ENCODE data around the gene UBE2M. TPM values are rescaled to one million over a fixed set of nuclear protein-coding genes. Genes with fewer than 3 reads are reported as not detected.

UBE2M gene
- total and polyA plus RNA-seq, 9 donors: 13.8 to 110 (median 62.6) TPM

DNA sequence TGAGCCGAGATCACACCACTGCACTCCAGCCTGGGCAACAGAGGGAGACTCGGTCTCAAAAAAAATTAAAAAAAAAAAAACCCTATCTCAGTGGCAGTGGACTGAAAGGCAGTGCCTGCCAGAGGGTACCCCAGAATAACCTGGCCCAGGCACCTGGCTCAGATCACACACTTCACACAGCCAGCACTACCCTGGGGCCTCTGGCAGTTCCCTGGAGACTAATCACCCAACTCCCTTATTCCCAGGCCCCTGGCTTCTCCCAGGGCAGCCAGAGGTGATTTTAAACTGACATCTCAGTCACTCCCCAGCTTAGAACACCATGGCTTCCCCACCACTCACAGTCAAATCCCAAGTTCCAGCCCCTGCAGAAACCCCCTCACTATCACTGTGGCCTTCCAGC lies 43.2 kb downstream of the UBE2M start:
- DNase-seq: no peak
- intact Hi-C loops (cut with DNase I): no loop called here
- no peak overlapping the region for H3K27ac ChIP-seq
- no peaks in the 10 kb centered on the region for H3K36me3 ChIP-seq
- WGBS, 3 donors: 80 to 90% (median 81%) methylated on average over 2 of the region's 2 CpGs
- H3K4me1 ChIP-seq (ENCODE audit: insufficient read depth): peaks cover 8% of the 10 kb centered on the region
- no peaks in the 10 kb centered on the region for H3K27me3 ChIP-seq
- no peak overlapping the region for H3K4me3 ChIP-seq
- no peaks in the 10 kb centered on the region for H3K9me3 ChIP-seq
- TF ChIP-seq, protein P1, sequence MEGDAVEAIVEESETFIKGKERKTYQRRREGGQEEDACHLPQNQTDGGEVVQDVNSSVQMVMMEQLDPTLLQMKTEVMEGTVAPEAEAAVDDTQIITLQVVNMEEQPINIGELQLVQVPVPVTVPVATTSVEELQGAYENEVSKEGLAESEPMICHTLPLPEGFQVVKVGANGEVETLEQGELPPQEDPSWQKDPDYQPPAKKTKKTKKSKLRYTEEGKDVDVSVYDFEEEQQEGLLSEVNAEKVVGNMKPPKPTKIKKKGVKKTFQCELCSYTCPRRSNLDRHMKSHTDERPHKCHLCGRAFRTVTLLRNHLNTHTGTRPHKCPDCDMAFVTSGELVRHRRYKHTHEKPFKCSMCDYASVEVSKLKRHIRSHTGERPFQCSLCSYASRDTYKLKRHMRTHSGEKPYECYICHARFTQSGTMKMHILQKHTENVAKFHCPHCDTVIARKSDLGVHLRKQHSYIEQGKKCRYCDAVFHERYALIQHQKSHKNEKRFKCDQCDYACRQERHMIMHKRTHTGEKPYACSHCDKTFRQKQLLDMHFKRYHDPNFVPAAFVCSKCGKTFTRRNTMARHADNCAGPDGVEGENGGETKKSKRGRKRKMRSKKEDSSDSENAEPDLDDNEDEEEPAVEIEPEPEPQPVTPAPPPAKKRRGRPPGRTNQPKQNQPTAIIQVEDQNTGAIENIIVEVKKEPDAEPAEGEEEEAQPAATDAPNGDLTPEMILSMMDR (IDR thresholded peaks at IDR 0.05): no peak
- no peak for TF ChIP-seq POLR2A (IDR thresholded peaks at IDR 0.05)
- no peak for TF ChIP-seq EP300 (IDR thresholded peaks at IDR 0.05)

DNA sequence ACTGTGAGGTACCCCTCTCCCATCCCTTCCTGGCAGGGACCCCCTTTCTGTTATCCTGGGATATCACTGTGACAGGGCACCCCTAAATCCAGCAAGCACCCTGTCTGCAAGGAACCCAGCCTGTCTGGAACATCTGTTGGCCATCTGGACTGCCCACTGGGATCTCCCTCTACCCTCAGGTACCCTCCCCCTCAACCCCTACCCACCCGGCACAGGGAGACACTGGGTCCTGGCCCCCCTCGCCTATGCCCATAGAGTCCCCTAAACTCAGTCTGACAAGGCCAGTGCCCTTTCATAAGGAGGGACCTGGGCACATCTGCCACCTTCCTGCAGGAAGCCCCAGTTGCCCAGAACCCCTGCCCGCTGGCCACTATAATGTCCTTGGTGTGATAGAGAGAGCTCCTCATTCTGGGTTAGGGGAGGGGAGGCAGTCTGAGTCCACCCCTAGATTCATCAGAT lies 43.8 kb downstream of the UBE2M start:
- no peak for DNase-seq
- H3K36me3 ChIP-seq: no peaks in the 10 kb centered on the region
- intact Hi-C loops (cut with DNase I): no loop called here
- TF ChIP-seq, protein P1 (IDR thresholded peaks at IDR 0.05): no peak
- TF ChIP-seq EP300 (IDR thresholded peaks at IDR 0.05) (no peak), POLR2A (IDR thresholded peaks at IDR 0.05) (no peak)
- H3K27ac ChIP-seq: no peak overlapping the region
- H3K9me3 ChIP-seq: no peaks in the 10 kb centered on the region
- WGBS, 3 donors: 42 to 58% (median 44%) methylated on average over 3 of the region's 3 CpGs
- H3K4me3 ChIP-seq: no peak overlapping the region
- H3K4me1 ChIP-seq (ENCODE audit: insufficient read depth): peaks cover 8% of the 10 kb centered on the region
- no peaks in the 10 kb centered on the region for H3K27me3 ChIP-seq

DNA sequence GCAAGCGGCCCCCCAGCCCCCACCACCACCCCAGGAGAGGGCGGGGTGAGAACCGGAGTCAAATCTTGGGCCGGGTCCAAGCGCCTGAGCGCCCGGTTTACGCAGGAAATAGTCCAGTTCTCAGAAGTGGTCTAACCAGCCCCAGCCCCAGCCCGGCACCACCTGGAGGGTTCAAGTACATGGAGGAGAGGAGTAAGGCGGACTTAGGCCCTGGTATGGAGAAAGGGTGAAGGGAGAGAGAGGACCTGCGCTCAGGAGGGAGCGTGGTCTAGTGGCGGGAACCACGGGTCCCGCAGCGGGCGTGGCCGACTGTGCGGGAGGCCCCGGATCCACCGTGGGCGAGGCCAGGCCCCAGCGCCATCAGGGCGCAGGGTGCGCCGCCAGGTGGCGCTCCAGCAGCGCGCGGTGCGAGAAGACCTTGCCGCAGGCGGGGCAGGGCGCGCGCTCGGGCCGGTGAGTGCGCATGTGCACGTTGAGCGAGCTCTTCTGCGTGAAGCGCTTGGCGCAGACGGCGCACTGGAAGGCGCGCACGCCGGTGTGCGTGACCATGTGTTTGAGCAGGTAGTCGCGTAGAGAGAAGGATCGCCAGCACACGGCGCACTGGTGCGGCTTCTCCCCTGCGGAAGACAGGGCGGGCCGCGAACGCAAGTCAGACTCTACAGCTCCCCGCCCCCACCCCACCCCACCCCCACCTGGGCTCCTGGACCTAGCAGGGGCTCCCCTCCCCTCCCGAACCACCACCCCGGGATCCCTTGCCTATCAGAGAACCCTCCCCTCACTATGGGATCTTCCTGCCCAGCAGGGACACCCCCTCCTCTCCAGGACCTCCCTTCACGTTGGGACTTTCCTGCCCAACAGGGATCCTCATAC lies 44.5 kb downstream of the UBE2M start:
- peaks cover 8% of the 10 kb centered on the region for H3K4me1 ChIP-seq (ENCODE audit: insufficient read depth)
- TF ChIP-seq, protein P1 (IDR thresholded peaks at IDR 0.05): peak; percentile 79 to 88 (median 87)
- TF ChIP-seq EP300 (IDR thresholded peaks at IDR 0.05): no peak
- TF ChIP-seq POLR2A (IDR thresholded peaks at IDR 0.05): peak; percentile 17
- no peaks in the 10 kb centered on the region for H3K27me3 ChIP-seq
- H3K4me3 ChIP-seq: peak overlapping the region; percentile 14
- 12 to 31% (median 15%) methylated on average over 27 to 66 of the region's 66 CpGs for WGBS, 3 donors
- H3K27ac ChIP-seq: peak overlapping the region in 1 of 2 donors; percentile 19
- DNase-seq: peak; percentile 82 to 94 (median 88)
- intact Hi-C loops (cut with DNase I): no loop called here
- H3K9me3 ChIP-seq: no peaks in the 10 kb centered on the region
- no peaks in the 10 kb centered on the region for H3K36me3 ChIP-seq

DNA sequence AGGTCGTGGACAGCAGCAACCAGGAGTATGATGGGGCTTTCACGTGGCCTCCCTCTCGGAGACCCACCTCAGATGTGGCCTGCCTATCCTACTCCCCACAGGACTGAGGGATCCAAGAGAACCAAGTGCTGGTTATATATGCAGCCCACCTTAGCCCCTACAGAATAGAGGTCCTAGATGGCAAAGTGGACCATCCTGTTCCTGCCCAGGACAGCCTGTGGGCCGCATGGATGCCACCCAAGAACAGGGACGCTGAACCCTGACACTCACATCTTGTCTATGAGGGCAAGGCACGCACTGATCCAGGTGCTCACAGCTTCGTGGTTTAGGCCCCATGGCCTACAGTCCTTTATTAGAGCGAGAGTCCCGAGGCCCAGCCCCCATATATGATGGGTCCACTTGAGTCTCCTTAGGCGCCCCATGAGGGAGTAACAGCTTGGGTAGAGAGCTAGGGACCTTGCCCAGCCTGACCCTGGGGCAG lies 45.2 kb downstream of the UBE2M start:
- Histone ChIP-seq H3K9me3 (no peaks in the 10 kb centered on the region), H3K36me3 (no peaks in the 10 kb centered on the region), H3K4me3 (no peak overlapping the region), H3K27ac (peak overlapping the region in 1 of 2 donors; percentile 19), H3K27me3 (no peaks in the 10 kb centered on the region), H3K4me1 (ENCODE audit: insufficient read depth) (peaks cover 6% of the 10 kb centered on the region)
- TF ChIP-seq, protein P1 (IDR thresholded peaks at IDR 0.05): no peak
- TF ChIP-seq POLR2A (IDR thresholded peaks at IDR 0.05) (no peak), EP300 (IDR thresholded peaks at IDR 0.05) (no peak)
- 69 to 82% (median 71%) methylated on average over 10 of the region's 10 CpGs for WGBS, 3 donors
- no peak for DNase-seq
- intact Hi-C loops (cut with DNase I): no loop called here
